PC-9 (cell line): Measurements from ENCODE around the gene F13A1.

Source experiments
- CTCF ChIP-seq: fragments of 200-600 bp; sonication (generic); conservative IDR thresholded peaks from 2 replicates; pipeline ENCODE4 v1.6.1; 2017; ENCODE audit warnings: mixed run types, antibody characterized with exemption, mild to moderate bottlenecking, moderate library complexity
- EZH2 ChIP-seq: fragments of 200-600 bp; sonication (generic); IDR thresholded peaks from 2 replicates; pipeline ENCODE4 v1.8.0; 2017; ENCODE audit warnings: antibody characterized with exemption, low read depth

- TF ChIP-seq CTCF = no peak
- no peak for TF ChIP-seq EZH2
Measured at GRCh38 chr6:6305575-6305974, 14.9 kb downstream of the F13A1 start.
